ENCODE results near the gene PTPRN2.

- TF ChIP-seq CTCF (CRISPR knock-in tag; IDR thresholded peaks at IDR 0.05) (no peak), SMAD3 (CRISPR knock-in tag; IDR thresholded peaks at IDR 0.05) (no peak), REPIN1 (CRISPR knock-in tag; IDR thresholded peaks at IDR 0.05; ENCODE audit: borderline replicate concordance, low read depth) (no peak), TIGD3 (CRISPR knock-in tag; IDR thresholded peaks at IDR 0.05; ENCODE audit: borderline replicate concordance) (no peak), ZNF253 (CRISPR knock-in tag; IDR thresholded peaks at IDR 0.05; ENCODE audit: borderline replicate concordance) (no peak), EP300 (IDR thresholded peaks at IDR 0.05; ENCODE audit: low read depth in 2 of 2, low read length in 2 of 2) (no peak), EP300 (CRISPR knock-in tag; IDR thresholded peaks at IDR 0.05; ENCODE audit: borderline replicate concordance) (no peak), NR2F1 (CRISPR knock-in tag; IDR thresholded peaks at IDR 0.05) (no peak), MXD1 (CRISPR knock-in tag; IDR thresholded peaks at IDR 0.05) (no peak), MTF1 (CRISPR knock-in tag; IDR thresholded peaks at IDR 0.05) (no peak), JUND (CRISPR knock-in tag; IDR thresholded peaks at IDR 0.05) (no peak), FLYWCH1 (CRISPR knock-in tag; IDR thresholded peaks at IDR 0.05) (no peak), SRSF9 (IDR thresholded peaks at IDR 0.05; ENCODE audit: borderline replicate concordance, insufficient read depth, low read depth, low read length, poor library complexity, severe bottlenecking) (no peak), ARID2 (CRISPR knock-in tag; IDR thresholded peaks at IDR 0.05; ENCODE audit: borderline replicate concordance) (no peak)
These were observed 924.5 kb downstream of the PTPRN2 start for GRCh38 chr7:157662981-157663716.
